ENCODE results near the gene RPE65.

DNA sequence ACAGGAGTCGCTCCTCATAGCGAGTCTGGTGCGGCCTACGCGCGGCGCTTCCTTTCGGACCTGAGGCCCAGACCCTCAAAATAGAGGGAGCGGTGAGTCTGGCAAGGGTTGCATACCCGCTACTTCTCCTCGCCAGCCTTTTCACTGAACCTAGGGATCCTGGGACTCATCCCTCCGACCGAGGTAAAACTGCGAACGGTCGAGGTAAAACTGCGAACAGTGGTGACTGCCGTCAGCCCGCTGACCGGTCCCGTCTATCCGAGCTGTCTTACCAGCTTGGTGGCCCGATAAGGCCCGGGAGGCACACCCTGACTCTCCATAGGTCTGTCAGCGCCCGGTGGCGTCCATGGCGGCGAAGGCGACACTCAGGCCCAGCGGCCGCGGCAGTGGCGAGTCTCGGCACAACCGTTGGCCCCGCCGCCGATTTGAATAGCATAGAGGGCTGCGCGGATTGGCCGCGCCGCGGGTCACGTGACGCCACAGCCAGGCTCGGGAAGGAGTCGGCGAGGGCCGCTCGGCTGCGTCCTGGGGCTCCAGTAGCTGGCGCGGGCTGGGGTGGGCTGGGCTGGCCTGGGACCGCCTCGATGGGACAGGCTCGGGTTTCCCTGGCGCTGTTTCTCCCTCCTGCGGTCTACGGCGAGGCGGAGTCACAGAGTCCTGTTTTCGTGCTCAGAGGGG, 47.1 kb upstream of the RPE65 start, which contains the start of gene DEPDC1:
- TF ChIP-seq, protein P1, sequence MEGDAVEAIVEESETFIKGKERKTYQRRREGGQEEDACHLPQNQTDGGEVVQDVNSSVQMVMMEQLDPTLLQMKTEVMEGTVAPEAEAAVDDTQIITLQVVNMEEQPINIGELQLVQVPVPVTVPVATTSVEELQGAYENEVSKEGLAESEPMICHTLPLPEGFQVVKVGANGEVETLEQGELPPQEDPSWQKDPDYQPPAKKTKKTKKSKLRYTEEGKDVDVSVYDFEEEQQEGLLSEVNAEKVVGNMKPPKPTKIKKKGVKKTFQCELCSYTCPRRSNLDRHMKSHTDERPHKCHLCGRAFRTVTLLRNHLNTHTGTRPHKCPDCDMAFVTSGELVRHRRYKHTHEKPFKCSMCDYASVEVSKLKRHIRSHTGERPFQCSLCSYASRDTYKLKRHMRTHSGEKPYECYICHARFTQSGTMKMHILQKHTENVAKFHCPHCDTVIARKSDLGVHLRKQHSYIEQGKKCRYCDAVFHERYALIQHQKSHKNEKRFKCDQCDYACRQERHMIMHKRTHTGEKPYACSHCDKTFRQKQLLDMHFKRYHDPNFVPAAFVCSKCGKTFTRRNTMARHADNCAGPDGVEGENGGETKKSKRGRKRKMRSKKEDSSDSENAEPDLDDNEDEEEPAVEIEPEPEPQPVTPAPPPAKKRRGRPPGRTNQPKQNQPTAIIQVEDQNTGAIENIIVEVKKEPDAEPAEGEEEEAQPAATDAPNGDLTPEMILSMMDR (IDR thresholded peaks at IDR 0.05; ENCODE audit: extremely low read depth in 1 of 2, insufficient read depth in 1 of 2, low read depth in 1 of 2, low read length in 2 of 2): no peak
- TF ChIP-seq FOS (IDR thresholded peaks at IDR 0.05; ENCODE audit: borderline replicate concordance, insufficient read depth, low read length): no peak
